ENCODE results near the gene SUFU. TPM values are rescaled to one million over a fixed set of nuclear protein-coding genes. Genes with fewer than 3 reads are reported as not detected.

SUFU gene
- total RNA-seq, 1 donor from 2014 or later, result 11.5 TPM

DNA sequence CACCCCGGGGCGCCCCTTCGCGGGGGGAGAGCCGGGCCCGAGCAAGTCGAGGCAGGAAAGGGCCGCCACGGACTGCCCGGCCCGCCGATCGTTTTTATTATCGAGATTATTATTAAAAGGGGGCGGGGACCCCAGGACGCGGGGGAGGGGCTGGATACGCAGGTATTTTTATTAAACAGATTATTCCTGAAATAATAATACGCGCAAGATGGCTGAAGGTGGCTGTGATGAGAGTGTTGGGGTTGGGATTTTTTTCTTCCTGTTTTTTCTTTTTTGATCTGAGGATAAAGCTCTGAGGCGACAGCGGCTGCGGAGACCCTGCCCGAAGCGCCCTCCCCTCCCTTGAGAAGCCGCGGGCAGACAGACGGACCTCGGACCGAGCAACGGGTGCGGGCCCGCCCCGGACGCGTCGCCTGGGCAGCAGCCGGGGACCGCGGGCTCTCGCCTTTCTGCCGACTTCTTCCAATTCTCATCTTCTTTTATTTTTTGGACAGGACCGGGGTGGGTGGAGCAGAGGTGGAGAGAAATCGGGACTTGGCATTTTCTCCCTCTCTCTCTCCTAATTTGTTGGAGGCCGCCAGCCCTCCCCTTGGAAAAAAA lies 139.1 kb downstream of the SUFU start:
- Mint-ChIP-seq H3K9me3 (no peaks in the 10 kb centered on the region), H3K27me3 (ENCODE audit: insufficient read depth, low read depth) (peaks cover 15% of the 10 kb centered on the region), H3K4me1 (peaks cover 32% of the 10 kb centered on the region), H3K36me3 (peaks cover 2% of the 10 kb centered on the region), H3K27ac (peak overlapping the region; percentile 87), H3K4me3 (peak overlapping the region; percentile 95)
- H3K27me3 ChIP-seq, result no peaks in the 10 kb centered on the region
- H2AFZ ChIP-seq (replicated peaks), result no peak overlapping the region
- peak overlapping the region; percentile 71 for H3K9ac ChIP-seq
- peaks cover 72% of the 10 kb centered on the region for H3F3A ChIP-seq (ENCODE audit: low read depth)
- peak overlapping the region; percentile 94 for H3K4me3 ChIP-seq
- H3K9me3 ChIP-seq (ENCODE audit: low read depth), result no peaks in the 10 kb centered on the region
- H3K4me2 ChIP-seq, result peak overlapping the region; percentile 94
- peak overlapping the region; percentile 94 for H3K27ac ChIP-seq
- TF ChIP-seq, protein P1, sequence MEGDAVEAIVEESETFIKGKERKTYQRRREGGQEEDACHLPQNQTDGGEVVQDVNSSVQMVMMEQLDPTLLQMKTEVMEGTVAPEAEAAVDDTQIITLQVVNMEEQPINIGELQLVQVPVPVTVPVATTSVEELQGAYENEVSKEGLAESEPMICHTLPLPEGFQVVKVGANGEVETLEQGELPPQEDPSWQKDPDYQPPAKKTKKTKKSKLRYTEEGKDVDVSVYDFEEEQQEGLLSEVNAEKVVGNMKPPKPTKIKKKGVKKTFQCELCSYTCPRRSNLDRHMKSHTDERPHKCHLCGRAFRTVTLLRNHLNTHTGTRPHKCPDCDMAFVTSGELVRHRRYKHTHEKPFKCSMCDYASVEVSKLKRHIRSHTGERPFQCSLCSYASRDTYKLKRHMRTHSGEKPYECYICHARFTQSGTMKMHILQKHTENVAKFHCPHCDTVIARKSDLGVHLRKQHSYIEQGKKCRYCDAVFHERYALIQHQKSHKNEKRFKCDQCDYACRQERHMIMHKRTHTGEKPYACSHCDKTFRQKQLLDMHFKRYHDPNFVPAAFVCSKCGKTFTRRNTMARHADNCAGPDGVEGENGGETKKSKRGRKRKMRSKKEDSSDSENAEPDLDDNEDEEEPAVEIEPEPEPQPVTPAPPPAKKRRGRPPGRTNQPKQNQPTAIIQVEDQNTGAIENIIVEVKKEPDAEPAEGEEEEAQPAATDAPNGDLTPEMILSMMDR (IDR thresholded peaks at IDR 0.05), result no peak
- TF ChIP-seq EZH2phosphoT487 (IDR thresholded peaks at IDR 0.05), result no peak
- TF ChIP-seq EZH2 (IDR thresholded peaks at IDR 0.05), result no peak
- peaks cover 34% of the 10 kb centered on the region for H4K20me1 ChIP-seq (ENCODE audit: low read depth)
- peaks cover 25% of the 10 kb centered on the region for H3K4me1 ChIP-seq
- peaks cover 45% of the 10 kb centered on the region for H3K79me2 ChIP-seq (ENCODE audit: low read depth)
- peak; percentile 76 for DNase-seq (ENCODE audit: low spot score)
- no peaks in the 10 kb centered on the region for H3K36me3 ChIP-seq

- H3K27ac ChIP-seq, result peak overlapping the region; percentile 94
- Mint-ChIP-seq H3K4me1 (peaks cover 39% of the 10 kb centered on the region), H3K27me3 (ENCODE audit: insufficient read depth, low read depth) (peaks cover 14% of the 10 kb centered on the region), H3K36me3 (peaks cover 2% of the 10 kb centered on the region), H3K9me3 (no peaks in the 10 kb centered on the region), H3K4me3 (peak overlapping the region; percentile 95), H3K27ac (no peak overlapping the region)
- TF ChIP-seq EZH2 (IDR thresholded peaks at IDR 0.05), result no peak
- TF ChIP-seq, protein P1 (IDR thresholded peaks at IDR 0.05), result no peak
- no peaks in the 10 kb centered on the region for H3K9me3 ChIP-seq (ENCODE audit: low read depth)
- DNase-seq (ENCODE audit: low spot score), result peak; percentile 87
- H2AFZ ChIP-seq (replicated peaks), result no peak overlapping the region
- H4K20me1 ChIP-seq (ENCODE audit: low read depth), result peaks cover 40% of the 10 kb centered on the region
- peak overlapping the region; percentile 71 for H3K9ac ChIP-seq
- H3K36me3 ChIP-seq, result no peaks in the 10 kb centered on the region
- peak overlapping the region; percentile 94 for H3K4me3 ChIP-seq
- H3K79me2 ChIP-seq (ENCODE audit: low read depth), result peaks cover 52% of the 10 kb centered on the region
- H3K4me2 ChIP-seq, result peak overlapping the region; percentile 94
- peaks cover 31% of the 10 kb centered on the region for H3K4me1 ChIP-seq
- peaks cover 72% of the 10 kb centered on the region for H3F3A ChIP-seq (ENCODE audit: low read depth)
- H3K27me3 ChIP-seq, result no peaks in the 10 kb centered on the region
Observed at GRCh38 chr10:102643336-102644065, 139.7 kb downstream of the SUFU start.

DNA sequence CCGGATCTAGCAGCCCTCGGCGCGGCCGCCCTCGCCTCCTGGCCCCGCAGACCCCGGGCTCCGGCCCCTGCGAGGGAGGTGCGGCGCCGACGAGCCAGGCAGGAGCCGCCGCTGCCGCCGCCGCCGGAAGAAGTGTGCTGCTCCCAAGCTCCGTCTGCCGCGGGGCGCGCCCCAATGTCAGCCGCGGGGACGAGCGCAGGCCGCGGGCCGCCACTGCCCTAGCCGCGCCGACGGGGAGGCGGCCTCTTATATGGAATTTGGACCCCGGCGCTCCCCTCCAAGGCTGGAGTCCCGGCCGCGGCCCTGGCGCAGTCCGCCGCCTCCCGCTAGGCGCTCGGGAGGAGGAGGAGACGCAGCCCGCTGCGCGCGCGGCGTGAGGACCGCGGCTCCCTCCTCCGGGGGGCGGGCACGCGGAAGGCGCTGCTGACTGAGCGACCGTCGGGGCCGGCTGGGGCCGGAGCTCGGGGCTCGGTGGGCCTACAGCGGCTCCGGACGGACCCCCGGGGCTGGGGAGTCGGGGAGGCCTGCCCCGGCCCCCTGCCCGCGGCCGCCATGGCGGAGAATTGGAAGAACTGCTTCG lies 140.4 kb downstream of the SUFU start, which contains the start of gene TRIM8:
TSS of gene TRIM8 (plus strand) at position 414 of the 580 bp plus-strand sequence. CDS start at position 553, 139 bp downstream.
- Mint-ChIP-seq H3K4me3 (peak within 1 kb of the TSS; percentile 98), H3K36me3 (peaks cover 5% of the 10 kb centered on the region), H3K27me3 (ENCODE audit: insufficient read depth, low read depth) (peaks cover 14% of the 10 kb centered on the region), H3K9me3 (peaks cover 3% of the 10 kb centered on the region), H3K4me1 (peaks cover 45% of the 10 kb centered on the region), H3K27ac (peak within 1 kb of the TSS; percentile 96)
- Histone ChIP-seq H3K36me3 (no peaks in the 10 kb centered on the region), H3K4me2 (peak within 1 kb of the TSS; percentile 94), H3K79me2 (ENCODE audit: low read depth) (peaks cover 59% of the 10 kb centered on the region), H3K27me3 (no peaks in the 10 kb centered on the region), H2AFZ (replicated peaks) (no peak within 1 kb of the TSS), H3K4me1 (peaks cover 38% of the 10 kb centered on the region), H3K9ac (peak within 1 kb of the TSS; percentile 71), H4K20me1 (ENCODE audit: low read depth) (peaks cover 47% of the 10 kb centered on the region), H3K4me3 (peak within 1 kb of the TSS; percentile 94), H3F3A (ENCODE audit: low read depth) (peaks cover 73% of the 10 kb centered on the region), H3K27ac (peak within 1 kb of the TSS; percentile 94), H3K9me3 (ENCODE audit: low read depth) (no peaks in the 10 kb centered on the region)
- no peak for TF ChIP-seq EZH2 (IDR thresholded peaks at IDR 0.05)
- TF ChIP-seq EZH2phosphoT487 (IDR thresholded peaks at IDR 0.05), result no peak
- TF ChIP-seq, protein P1 (IDR thresholded peaks at IDR 0.05), result no peak
- DNase-seq (ENCODE audit: low spot score), result peak; percentile 75
